Fibroblast of skin of left quadriceps (primary cell): ENCODE measurements around the gene PDE6B.
"Not testable (repeated sequence)": the region's sequence is repeated elsewhere in the genome, so short reads cannot be mapped to it uniquely, and the experiment has no call there.

ENCODE experiments used
- DNase-seq, 2 experiments: peaks; one replicate each; pipeline ENCODE4 v3.0.0-alpha.2; 2013; ENCODE audit warnings: low read depth in 2 of 2

PDE6B gene

DNA sequence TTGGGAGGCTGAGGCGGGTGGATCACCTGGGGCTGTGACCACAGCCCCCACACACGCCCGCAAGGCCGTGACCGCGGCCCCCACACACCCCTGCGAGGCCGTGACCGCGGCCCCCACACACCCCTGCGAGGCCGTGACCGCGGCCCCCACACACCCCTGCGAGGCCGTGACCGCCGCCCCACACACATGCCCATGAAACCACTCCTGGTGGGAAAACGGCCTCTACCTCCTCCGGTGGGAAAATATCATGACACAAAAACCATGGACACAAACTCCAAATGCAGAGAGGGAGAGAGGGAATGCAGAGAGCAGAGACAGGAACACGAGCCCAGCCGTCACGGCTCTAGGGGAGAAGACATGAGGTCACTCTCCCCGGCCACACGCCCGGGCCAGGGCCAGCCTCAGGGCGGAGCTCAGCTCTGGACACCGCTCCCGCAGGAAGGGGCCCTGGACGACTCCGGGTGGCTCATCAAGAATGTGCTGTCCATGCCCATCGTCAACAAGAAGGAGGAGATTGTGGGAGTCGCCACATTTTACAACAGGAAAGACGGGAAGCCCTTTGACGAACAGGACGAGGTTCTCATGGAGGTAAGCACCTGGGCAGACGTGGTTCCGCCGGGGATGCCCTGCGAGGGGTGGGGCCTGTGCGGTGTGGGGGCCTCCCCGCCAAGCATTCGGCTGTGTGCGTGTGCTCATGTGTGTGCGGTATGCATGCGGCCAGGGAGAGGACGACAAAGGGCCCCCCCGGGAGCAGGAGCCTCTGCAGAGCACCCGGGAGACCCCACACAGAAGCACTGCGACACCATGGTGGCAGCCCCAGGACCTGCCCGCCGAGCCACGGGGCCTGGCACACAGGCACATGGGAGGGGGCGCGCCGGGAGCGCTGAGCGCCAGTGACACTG is 31.3 kb downstream of the PDE6B start:
- DNase-seq = no peak

DNA sequence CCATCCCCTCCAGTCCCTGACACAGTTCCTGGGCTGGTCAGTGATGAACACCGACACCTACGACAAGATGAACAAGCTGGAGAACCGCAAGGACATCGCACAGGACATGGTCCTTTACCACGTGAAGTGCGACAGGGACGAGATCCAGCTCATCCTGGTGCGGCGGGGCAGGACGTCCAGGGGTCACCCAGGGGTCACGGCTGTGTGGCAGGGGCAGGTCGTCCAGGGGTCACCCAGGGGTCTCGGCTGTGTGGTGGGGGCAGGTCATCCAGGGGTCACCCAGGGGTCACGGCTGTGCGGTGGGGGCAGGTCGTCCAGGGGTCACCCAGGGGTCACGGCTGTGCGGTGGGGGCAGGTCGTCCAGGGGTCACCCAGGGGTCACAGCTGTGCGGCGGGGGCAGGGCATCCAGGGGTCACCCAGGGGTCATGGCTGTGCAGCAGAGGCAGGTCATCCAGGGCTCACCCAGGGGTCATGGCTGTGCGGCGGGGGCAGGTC is 32.0 kb downstream of the PDE6B start:
- no peak for DNase-seq

DNA sequence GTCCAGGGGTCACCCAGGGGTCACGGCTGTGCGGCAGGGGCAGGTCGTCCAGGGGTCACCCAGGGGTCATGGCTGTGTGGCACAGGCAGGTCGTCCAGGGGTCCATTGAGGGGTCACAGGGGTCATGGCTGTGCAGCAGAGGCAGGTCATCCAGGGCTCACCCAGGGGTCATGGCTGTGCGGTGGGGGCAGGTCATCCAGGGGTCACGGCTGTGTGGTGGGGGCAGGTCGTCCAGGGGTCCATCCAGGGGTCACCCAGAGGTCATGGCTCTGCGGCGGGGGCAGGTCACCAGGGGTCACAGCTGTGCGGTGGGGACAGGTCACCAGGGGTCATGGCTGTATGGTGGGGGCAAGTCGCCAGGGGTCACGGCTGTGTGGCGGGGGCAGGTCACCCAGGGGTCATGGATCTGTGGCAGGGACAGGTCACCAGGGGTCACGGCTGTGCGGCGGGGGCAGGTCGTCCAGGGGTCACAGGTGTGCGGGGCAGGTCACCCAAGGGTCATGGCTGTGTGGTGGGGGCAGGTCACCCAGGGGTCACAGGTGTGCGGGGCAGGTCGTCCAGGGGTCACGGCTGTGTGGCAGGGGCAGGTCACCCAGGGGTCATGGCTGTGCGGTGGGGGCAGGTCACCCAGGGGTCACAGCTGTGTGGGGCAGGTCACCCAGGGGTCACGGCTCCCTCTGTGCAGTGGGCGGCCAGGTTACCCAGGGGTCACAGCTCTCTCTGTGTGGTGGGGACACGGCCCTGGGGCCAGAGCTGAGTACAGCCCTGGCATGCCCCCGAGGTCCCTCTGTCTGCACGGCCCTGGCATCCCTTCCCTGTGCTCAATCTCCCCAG is 32.7 kb downstream of the PDE6B start:
- no peak for DNase-seq

DNA sequence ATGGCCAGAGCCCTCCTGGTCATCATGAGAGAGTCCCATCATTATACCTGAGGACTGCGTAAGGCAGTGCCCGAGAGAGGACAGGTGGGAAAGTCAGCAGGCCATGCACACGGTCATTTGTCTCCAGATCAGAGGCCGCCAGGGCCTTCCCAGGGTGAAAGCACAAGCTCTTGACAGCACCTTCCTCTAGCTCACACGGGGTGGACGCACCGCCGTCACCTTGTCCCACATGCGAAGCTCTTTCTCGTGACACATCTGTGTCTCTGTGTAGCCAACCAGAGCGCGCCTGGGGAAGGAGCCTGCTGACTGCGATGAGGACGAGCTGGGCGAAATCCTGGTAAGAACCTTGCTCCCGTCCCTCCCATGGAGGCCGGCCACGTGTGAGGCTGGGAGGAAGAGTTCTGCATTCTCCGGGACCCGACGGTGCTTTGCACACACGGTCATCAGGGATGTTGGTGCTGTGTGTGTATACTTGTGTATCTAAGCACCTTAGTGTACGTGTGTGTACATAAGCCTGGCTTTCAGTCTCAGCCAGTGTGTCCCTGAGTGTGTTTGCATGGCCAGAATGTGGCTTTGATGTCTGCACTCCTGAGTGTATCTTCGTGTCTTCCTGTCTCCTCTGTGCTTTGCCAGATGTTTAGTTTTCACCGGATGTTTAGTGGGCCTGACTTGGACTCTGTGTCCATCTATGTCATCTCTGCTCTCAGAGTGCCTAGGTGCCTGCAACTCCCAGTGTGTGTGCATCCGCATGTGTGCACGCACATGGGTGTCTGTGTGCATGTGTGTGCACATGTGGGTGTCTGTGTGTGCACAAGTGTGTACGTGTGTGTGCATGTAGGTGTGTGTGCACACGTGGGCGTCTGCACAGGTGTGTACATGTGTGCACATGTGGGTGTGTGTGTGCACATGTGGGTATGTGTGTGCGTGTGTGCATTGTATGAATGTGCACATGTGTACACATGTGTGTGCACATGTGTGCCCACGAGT is 33.6 kb downstream of the PDE6B start:
- no peak for DNase-seq

DNA sequence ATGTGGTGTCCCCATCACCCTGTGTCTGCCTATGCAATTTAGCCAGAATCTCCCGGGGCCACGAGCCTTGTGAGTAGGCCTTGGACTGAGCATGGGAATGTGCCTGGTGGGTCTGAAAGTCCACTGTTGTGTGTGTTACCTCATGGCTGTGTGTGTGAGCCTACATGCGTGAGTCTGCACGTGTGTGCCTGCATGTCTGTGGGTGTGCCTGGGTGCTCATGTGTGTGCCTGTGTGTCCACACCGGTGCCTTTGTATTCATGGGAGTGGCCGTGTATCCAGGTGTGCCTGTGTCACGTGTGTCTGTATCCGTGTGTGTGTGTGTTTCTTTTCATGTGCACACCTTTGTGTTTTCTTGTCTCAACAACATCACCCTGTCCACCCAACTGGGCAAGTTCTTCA is 34.5 kb downstream of the PDE6B start:
- no peak for DNase-seq

DNA sequence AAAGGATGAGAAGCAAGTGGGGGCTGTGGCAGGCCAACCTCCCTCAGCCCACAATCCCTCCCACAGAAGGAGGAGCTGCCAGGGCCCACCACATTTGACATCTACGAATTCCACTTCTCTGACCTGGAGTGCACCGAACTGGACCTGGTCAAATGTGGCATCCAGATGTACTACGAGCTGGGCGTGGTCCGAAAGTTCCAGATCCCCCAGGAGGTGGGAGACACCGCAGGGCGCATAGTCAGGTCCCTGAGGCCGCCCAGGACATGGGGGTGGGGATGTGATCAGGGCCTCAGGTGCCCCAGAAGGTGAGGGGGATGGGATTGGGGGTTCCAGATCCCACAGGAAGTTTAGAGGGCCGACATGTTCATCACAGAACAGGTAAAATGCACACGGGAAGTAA is 35.0 kb downstream of the PDE6B start:
- no peak for DNase-seq

DNA sequence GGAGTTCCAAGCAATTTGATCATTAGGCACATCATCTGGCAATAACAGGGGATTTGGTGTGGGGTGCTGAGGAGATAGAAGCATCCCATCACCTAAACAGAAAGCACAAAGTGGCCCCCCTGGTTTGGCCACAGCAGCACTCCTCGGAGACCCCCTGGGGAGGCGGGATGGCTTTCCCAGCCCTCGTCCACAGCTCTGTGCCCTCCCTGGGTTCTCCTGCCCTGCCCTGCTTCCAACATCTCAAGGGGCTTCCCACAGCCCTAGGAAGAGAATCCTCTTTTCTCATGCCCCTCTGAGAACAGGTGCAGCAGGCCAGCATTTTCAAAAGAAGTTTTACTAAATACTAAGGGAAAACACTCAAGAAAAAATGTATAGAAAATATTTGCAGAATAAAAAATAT is 35.9 kb downstream of the PDE6B start:
- no peak for DNase-seq

DNA sequence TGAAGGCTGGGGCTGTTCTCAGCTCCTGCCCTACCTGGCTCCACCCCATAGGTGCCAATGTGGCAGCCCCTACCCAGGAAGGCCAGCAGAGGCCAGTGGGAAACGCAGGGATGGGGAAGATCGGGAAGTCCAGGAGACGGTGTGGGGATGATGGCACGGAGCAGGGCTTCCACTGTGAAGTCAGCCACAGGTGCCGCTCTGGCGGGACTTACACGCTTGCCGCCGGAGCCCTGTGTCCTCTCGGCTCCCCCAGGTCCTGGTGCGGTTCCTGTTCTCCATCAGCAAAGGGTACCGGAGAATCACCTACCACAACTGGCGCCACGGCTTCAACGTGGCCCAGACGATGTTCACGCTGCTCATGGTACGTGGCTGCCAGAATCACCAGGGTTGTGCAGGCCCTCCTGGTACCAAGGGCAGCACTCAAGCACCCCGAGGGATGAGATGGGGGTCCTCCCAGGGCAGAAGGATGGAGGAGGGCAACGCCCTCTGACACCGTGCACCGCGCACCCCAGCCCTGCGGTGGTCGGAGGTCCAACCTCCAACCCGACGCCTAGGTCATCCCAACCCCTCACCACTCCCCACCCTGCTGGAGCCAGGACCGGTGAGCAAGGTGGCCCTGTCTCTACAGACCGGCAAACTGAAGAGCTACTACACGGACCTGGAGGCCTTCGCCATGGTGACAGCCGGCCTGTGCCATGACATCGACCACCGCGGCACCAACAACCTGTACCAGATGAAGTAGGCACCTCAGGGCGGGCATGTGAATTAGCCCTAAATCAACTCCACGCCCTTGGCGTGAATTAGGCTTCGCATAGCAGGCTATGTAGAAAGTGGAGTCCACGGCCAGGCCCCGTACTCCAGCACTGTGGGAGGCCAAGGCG is 36.7 kb downstream of the PDE6B start:
- no peak for DNase-seq

DNA sequence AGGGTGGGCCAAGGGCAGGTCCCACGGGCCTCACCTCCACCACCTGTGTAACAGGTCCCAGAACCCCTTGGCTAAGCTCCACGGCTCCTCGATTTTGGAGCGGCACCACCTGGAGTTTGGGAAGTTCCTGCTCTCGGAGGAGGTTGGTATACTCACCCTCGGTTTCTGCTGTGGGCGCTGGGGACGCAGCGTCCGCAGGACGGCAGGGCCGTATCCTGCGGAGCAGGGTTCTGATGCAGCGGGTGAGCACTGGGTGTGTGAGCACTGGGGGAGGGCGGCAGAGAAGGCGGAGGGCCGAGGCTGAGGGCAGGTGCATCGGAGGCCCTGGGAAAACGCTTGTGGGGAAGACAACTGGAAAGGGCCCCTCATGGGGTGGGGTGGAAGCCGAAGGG is 37.7 kb downstream of the PDE6B start:
- DNase-seq = no peak

DNA sequence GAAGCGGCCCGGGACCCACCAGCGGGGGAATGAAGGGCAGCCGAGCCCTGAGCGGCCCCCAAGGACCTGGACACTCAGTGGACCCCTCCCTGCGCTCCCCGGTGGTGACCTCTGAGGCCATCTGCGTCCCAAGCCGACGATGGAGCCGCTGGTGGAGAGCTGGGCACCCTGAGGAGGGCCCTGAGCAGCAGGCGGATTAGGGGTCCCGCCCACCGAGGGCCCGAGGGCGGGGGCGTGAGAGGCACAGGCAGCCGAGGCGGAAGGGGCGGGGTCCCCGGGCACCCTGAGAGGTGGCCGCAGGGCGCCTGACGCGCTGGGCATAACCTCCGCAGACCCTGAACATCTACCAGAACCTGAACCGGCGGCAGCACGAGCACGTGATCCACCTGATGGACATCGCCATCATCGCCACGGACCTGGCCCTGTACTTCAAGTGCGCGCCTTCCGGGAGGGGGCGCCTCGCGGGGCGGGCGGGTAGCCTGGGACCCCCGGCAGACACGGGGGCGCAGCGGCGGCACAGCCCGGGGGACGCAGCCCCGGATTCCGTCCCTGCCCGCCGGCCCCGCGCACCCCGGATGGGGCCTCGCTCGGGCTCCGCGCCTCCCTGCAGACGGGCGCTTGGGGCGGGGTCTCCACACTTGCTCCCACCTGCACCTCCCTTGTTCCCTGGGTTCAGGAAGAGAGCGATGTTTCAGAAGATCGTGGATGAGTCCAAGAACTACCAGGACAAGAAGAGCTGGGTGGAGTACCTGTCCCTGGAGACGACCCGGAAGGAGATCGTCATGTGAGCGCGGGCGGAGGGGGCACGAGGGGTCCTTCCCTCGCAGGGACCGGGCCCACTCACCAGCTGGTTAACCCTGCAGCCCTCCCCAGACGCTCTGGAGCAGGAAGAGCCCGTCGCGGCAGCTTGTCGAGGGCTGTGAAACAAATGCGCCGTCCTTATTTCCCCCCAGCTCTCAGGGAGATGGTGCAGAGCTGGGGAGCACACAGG is 38.4 kb downstream of the PDE6B start:
- DNase-seq = no peak

DNA sequence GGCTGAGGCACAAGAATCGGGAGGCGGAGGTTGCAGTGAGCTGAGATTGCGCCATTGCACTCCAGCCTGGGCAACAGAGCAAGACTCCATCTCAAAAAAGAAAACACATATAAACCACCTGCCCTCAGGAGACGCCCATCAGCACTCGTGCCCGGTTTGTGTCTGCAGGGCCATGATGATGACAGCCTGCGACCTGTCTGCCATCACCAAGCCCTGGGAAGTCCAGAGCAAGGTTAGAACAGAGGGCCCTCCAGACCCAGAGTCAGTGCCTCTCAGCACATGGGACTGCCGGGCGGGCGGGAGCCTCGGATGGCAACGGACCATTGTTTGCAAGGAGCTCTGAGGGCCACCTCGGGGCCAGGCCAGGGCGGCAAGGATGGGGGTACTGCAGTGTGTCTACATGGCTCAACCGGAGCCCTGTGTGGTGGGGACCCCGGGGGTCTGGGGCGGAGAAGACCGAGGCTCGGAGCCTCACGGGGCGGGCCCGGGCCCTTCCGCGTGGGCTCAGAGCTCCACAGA is 39.4 kb downstream of the PDE6B start:
- no peak for DNase-seq

DNA sequence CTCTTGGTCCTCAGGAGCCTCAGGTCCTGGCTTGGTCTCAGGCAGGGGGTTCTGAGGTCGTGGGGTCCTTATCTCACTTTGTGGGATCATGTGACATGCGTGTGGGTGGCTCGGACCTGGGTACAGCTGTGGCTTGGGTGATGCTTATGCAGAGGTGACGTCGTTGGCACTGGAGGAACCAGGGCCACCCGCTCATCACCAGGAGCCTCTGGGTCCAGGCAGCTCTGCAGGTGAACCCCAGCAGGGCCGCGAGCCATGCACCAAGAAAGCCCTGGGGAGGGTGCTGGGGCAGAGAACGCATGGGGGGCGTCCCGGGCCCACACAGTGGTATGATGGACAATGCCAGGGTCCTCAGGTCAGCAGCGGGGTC is 40.0 kb downstream of the PDE6B start:
- no peak for DNase-seq

DNA sequence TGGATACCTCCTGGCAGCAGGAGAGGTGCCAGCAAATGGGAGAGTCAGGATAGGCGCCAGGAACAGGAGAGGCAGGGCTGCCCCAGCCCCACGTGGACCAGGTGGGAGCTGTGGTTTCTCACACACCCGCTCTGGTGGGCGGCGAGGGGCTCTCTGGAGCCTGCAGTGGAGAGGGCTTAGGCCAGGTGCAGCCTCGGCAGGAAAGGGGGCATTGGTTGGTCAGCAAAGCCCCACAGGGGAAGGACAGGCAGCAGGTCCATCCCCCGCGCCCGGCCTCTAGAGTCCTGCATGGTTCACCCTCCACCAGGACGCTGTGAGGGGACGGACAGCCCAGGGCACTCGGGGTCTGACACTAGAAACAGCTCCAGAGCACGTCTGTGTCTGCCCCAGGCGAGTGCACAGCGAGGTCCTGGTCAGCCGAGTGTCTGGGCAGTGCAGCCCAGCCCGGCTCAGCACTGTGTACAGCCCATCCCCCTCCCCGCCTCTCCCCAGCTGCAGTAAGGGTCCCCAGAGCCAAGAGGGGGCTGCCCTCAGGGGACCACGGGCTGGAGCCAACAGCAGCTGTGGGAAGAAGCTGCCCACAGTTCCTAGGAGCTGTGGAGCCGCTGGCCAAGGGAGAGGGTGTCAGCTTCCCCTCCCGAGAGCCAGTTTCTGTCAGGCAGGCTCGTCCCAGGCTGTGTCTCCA is 40.5 kb downstream of the PDE6B start:
- DNase-seq = no peak

DNA sequence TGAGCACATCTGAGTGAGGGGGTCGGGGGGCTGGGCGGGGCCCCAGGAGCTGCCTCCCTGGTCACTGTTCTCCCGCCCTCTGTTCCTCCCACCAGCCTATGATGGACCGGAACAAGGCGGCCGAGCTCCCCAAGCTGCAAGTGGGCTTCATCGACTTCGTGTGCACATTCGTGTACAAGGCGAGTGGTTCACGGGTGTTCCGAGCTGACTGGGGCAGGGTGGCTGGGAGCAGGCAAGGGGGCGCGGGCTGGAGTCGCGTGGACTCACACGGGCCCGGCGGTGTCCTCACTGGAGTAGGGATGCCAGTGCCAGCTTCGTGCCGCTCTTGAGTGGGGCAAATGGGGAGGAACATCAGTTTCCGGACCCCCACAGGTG is 41.0 kb downstream of the PDE6B start:
- no peak for DNase-seq

DNA sequence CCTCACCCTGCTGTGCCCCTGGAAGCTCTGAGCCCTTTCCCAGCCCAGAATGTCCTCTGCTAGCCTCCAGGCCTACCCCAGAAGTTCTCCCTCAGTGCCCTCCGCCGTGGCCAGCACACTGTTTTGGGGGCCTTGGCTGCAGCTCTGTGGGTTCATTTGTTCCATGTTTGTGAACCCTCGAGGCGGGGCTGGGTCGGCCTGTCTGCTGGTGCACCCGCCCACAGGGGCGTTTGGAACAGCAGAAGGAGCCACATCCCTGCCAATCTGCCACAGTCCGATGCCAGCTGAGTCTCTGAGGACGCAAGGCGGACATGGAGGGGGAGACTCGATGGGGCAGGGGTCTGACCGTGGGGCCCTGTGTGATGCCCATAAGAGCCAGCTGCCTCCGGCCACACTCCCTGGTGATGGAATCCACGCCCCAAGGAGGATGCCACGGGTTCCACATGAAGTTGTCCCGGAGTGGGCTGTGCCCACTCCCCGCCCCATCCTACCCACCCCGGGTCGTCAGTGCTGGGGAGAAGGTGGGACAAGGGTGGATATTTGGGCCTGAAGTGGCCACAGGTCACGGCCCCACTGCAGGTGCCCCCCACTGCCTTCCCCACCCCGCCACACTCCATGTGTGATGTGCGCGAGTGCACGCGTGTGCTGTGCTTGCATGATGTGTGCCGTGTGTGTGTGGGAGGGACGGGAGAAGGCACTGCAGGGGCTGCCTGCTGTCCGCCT is 41.6 kb downstream of the PDE6B start:
- DNase-seq = no peak

DNA sequence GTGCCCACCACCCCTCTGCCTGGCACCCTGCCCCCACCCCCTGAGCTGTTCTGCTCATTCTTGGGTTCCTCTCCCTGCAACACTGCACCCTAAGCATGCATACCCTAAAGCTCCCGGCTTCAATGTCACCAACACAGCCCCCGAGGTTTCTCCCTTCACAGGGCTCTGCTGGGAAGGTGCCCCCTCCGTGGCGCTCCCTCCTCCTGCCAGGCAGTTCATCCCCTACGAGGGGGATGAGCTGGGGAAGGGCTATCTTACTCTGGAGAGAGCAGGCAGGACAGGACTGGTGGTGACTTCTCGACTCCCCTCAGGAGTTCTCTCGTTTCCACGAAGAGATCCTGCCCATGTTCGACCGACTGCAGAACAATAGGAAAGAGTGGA is 42.2 kb downstream of the PDE6B start:
- DNase-seq = no peak

DNA sequence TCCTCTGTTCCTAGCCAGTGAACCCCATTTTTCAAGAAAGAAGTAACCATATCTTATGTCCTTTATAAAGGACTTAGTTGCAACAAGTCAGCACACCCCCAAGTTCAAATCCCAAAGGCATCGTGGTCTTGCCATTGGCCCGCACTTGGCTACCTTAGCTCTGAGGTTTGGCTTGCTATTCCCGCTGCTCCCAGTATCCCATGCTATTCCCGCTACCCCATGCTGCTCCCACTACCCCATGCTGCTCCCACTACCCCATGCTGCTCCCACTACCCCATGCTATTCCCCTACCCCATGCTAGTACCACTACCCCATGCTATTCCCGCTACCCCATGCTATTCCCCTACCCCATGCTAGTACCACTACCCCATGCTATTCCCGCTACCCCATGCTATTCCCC is 42.8 kb downstream of the PDE6B start:
- DNase-seq = not testable (repeated sequence)
